NCI-H748 (cell line): Measurements from ENCODE around the gene COG6.
A peak's percentile ranks its signal among the peaks of the same experiment; 100 is the strongest.

Experiments used
- DNase-seq: peaks from one replicate; lab custom pipeline; 2025; ENCODE audit not compliant: unreplicated experiment; lab: John Stamatoyannopoulos, UW

Gene COG6

DNA sequence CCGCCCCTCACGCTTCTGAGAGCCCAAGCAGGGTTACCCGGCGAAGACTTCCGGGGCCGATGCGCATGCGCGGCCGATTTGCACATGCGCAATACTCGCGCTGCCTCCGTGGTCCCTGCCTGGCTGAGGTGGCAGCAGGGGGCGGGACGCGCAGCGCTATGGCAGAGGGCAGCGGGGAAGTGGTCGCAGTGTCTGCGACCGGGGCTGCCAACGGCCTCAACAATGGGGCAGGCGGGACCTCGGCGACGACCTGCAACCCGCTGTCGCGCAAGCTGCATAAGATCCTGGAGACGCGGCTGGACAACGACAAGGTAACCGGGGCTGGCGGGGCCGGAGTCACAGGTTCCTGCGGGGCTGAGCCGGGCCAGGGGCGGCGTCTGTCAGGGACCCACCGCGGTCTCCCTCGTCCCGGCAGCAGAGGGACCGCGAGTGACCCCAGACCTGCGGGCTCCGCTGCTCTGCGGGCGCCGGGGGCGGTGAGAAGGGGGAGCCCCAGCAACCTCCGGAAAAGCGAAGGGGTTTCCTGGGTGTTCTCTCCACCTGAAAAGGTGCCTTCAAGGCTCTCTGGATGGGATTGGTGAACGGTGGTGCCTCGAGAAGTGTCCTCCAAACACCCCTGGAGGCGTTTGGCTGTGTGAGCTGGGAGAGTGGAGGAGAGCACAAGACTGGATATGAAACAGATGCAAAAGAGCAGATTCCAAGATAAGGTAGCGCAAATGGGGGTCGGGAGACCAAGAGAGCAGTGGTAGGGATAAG is at the start of gene COG6:
TSS of gene COG6 (plus strand) at position 94 of the 756 bp plus-strand sequence. CDS start at position 159, 65 bp downstream.
- DNase-seq = peak; percentile 92

DNA sequence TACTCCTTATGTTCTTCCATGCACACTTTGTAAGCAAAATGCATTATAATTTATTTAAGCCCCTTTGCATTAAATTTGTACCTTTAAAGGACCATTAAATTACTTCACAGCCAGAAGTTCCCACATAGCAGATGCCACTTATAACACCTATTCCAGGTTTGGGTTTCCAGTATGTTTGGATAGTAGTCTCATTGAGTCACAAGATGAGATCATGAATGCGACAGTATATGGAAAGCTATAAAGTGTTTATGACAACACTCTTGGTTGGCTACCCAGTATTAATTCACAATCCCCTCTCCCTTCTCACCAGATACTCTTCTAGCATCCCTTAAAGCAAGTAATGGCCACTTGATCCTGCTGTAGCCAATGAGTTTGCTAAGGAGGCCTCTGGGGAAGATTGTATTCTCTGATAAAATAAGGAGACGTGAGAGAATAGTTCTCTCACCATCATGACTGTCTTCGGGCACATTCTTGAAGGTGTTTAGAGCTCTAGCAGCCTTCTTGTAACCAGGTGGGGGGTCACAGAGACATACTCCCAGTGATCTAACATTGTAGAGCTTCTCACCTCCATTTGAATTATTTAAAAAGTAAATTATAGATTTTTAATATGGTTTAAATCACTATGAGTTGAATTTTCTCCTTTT is 49.7 kb upstream of the COG6 start:
- no peak for DNase-seq

DNA sequence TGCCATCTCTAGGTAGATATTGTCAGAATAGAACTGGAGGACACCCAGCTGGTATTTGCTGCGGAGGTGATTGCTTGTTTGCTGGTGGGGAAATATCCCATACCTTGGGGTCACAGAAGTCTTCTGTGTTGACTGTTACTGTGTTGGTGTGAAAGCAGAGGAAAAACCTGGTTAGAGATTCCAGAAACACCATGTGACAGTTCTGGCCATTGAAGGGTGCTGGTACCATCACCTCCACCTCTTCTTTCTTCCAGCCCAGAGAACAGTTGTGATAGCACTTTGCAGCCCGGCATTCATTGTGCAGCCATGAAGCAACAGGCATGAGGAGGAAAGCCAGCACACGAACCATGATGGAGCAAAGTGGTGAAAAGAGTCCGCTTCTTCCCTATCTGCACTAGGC is 47.6 kb upstream of the COG6 start:
- no peak for DNase-seq

DNA sequence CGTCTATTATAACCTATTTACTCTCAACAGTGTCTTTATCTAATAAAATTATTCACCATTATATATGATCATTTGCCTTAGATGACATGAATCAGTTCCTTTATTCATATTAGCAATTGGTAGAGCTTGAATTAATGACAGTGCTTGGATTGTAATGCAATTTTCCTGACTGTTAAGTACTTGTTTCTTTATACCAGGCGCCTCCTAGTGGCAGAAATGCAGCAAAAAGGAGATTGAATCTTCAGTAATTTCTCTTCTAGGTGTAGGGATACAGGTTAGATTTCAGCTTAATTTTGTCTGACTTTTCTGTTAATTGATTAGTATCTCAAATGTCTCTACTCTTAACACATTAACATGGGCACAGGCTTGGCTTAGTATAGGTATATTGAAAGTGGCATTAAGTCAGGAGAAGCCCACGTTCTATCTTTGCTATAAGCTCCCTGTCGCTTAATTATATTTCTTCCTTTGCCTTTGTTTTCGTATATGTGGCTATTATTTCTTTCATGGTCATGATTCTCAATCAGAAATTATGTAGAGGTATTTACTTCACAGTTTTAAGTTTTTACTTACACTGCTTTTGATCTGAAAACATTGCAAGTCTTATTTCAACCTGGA is 43.3 kb upstream of the COG6 start:
- DNase-seq = peak; percentile 83

DNA sequence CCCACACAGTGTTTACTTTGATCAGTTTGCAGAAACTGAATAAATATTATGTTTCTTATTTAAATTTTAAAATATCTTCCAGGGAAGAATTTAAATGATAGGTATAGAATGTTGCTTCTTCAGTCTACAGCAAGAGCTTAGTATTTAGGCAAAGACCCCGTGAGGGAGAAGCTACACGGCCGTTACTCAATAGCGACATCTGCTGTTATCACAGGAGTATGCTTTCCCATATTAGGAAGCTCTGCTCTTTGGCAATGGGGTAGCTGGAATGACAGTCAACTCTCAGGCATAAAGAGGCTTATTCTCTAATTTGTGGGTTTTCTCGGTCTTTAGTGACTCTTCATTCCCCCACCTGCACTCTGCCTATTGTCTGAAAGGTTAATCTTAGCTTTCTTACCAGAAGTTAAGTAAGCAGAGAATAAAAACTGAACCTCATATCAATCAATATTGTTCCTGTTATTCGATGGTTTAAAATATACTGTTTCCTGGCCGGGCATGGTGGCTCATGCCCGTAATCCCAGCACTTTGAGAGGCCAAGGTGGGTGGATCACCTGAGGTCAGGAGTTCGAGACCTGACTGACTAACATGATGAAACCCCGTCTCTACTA is 39.3 kb upstream of the COG6 start:
- peak; percentile 76 for DNase-seq

DNA sequence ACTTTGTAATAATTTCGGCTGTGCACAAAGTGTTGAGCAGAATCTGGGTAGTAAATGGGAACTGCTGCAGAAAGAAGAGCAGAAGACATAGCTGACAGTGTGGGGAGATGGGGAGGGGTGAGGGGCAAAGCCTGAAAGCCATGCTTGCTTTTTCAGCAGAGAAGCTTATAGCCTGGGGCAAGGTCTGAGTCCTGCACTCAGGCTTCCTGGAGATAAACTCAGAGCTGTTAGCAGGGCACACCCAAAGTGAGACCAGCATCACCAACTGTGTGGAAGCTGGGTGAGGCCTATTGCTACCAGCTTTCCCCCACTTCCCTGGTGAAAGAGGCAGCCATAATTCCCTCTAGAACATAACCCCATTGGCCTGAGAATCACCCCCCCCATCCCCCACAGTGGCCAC is 36.9 kb upstream of the COG6 start:
- DNase-seq = no peak

DNA sequence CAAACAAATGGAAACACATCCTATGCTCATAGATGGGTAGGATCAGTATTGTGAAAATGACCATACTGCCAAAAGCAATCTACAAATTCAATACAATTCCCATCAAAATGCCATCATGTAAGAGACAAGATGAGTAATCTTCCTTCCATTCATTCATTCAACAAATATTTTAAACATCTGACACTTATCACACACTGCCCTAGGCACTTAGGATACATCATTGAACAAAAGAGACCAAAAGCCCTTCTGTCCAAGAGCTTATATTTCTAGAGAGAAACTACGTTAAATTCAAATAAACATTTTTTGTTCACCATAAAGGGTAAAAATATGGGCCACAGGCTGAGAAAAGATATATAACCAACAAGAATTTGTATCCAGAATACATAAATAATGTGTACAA is 32.0 kb upstream of the COG6 start:
- no peak for DNase-seq

DNA sequence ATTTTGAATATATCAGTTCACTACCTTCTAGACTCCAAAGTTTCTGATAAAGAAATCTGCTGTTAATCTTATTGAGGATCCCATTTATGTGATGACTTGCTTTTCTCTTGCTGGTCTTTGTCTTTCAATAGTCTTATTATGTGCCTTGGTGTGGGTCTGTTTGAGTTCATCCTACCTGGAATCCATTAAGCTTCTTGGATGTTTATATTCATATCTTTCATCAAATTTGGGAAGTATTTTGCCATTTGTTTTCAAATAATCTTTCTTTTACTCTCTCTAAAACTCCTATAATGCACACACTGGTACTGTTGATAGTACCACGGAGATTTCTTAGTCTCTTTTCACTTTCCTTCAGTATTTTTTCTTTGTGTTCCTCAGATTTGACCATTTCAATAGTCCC is 24.2 kb upstream of the COG6 start:
- DNase-seq = no peak

DNA sequence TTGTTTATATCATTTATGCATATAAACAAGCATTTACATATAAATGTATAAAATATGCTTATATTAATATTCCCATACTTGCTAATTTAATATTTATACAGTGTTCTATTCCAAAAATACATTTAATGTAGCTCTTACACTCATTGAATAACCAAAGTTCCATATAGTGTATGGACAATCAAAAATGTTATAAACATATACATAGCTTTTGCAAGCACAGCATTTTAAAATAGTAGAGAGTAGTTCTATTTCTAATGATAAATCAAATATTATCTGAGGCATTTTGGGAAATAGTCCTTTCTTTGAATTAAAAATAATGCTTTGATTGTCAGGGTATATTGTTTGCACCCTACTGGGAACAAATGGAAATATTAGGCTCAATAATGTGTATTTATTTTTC is 22.5 kb upstream of the COG6 start:
- no peak for DNase-seq

DNA sequence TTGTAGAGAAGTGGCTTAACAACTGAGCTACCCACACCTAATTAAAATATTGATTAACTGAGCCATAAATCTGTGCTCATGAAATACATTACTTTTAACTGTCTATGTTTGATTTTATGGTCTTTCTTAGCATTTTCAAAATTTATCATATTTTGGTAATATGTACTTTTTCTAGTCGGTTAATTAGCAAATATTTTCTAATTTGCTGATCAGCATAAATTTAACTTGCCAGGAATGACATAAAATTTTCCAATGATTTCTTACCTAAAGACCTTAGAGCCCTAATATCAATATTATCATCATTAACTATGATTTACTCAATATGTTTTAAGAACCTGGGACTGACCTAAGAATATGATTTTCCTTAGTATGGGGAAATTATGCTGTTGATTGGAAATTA is 19.9 kb upstream of the COG6 start:
- no peak for DNase-seq

DNA sequence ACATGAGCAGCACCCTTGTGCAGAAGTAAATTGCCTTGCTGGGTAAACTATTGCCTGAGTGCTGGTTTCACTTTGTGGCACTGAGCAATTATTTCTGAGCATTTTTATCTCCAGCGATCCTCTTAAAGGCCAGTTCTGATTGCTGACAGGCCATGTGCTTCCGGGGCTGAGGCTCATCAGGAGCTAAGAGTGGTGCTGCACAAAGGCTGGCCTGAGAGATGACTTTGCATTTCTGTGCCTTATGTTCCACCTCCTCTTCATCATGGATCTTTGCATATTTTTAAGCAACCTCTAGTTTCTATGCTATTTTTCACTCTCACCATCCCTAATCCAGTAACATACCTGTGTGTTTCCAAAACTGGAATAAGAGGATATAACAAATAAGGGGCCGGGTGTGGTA is 17.6 kb upstream of the COG6 start:
- DNase-seq = no peak

DNA sequence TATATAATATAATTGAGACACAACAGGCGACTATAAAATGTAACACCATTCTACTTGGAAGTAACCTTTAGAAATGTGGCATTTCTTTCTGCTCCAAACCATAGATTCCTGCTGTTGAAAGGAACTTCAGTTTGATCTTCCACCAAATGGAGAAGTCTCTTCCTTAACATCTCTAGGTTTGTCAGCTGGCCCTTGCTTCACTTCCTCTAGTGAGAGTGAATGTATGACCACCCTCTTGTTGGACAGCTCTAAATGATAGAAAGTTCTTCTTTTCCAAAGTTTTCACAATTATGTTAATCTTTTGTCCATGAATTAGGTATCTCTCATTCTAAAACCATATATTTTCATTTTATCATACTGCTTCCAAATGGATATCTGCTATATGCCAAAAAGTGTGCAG is 13.8 kb upstream of the COG6 start:
- no peak for DNase-seq

DNA sequence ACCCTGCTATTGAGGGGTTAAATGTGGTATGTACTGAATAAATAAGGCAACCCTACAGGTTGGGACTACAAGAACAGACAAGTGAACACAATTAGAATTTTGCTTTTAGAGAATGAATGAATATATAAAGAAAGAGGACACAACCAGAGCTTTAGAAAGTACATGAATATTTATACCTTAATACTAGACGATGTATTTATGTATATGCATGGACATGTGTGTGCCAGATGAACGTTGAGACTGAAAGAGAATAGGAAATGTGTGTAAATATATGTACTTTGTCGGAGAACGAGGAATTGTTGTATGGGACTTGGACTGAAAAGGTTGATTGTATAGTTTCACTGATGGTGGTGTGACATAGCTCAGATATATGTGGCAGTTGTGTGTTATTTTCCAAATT is 9.3 kb upstream of the COG6 start:
- no peak for DNase-seq

DNA sequence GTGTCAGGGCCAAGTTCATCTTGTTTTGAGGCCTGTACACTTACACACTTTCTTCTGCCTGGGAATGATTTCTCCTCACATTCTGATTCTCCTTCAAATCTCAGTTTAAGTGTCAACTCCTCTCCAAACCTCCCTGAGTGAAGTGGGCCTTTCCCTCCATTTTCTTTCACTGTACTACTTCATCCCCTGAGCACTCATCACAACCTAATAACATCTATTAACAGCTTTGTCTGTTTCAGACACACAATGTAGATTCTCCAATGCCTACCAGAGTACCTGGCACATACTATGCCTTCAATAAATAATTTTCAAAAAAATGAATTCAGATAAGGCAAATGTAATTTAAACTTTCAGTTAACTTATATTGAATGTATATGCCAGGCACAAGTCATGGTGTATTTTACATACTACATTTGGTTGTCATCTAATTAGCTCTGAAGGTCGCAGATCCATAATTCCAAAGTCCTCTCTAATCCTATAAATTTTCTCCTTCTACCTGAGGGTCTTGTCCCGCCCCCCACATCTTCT is 357 bp upstream of the COG6 start:
- DNase-seq = no peak

DNA sequence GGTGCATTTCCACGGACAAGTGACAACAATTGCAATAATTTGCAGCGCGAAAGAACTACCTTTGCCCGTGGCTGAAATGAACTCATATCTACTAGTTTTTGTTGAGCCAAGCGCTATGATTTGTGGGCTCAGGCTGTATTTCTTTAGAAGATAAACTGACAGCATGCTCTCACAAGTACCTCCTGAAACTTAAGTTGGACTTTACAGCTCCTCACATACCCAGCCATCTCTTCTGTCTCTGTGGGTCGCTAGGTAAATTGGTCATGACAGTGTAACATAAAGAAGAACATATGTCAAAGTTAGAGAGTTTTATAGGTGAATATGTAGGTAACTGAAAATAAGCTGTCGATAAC is 839 bp downstream of the COG6 start:
- no peak for DNase-seq

DNA sequence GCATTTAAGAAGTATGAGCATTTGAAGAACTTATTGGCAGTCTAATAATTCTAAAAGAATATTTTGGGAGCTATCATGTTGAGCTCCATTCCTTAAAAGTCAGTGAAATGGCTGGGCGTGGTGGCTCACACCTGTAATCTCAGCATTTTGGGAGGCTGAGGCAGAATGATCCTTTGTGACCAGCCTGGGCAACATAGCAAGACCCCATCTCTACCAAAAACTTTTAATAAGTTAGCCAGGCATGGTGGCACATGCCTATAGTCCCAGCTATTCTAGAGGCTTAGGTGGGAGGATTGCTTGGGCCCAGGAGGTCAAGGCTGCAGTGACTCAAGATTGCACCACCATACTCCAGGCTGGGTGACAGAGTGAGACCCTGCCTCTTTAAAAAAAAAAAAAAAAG is 8.0 kb downstream of the COG6 start:
- DNase-seq = no peak

DNA sequence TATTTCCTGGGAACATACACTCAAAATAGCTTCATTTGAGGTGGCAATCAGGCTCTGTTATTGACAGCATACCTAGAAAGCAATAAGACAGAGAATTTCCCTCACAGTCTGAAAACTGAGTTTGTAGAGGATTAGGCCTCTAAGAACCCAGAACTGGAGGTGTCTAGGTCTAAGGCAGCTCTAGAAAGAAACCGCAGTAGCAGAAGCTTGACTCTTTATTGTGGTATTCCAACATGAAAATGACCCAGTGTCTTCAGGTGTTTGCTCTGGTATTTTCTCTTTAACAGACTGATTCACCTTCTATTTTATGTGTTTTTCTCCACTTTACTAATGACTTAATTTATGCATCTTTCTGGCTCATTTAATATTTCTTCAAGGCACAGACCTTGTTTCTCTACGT is 8.5 kb downstream of the COG6 start:
- DNase-seq = no peak

DNA sequence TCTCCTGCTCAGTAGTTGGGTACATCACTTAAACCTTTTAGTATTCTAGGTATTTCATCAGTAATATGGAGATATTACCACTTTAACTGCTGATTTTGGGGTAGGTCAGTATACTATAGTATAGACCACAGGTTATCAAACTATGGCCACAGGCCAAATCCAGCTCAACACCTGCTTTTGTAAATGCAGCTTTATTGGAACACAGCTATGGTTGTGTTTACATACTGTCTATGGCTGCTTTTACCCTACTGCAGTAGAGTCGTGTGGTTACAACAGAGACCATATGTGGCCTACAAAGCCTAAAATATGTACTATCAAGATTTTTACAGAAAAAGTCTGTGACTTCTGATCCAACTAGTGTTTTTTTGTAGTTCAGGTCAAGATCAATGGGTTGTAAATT is 10.3 kb downstream of the COG6 start:
- DNase-seq = peak; percentile 12

DNA sequence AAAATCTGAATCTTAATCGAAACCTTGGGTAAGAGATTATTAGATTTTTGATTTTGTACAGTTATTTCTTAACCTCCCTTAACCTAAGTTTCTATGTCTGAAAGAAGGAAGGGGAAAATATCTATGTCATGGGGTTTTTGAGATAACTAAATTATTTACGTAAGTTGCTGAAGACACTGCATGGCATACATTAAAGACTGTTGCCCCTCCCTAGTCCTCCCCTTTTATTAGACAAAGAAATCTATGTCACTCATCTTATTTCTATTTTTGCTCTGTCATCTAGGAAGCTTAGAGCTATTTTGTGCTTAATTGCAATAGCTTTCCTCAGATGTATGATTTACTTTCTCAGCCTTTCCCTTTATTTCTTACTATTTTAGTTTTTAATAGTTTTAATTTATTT is 15.0 kb downstream of the COG6 start:
- DNase-seq = no peak

DNA sequence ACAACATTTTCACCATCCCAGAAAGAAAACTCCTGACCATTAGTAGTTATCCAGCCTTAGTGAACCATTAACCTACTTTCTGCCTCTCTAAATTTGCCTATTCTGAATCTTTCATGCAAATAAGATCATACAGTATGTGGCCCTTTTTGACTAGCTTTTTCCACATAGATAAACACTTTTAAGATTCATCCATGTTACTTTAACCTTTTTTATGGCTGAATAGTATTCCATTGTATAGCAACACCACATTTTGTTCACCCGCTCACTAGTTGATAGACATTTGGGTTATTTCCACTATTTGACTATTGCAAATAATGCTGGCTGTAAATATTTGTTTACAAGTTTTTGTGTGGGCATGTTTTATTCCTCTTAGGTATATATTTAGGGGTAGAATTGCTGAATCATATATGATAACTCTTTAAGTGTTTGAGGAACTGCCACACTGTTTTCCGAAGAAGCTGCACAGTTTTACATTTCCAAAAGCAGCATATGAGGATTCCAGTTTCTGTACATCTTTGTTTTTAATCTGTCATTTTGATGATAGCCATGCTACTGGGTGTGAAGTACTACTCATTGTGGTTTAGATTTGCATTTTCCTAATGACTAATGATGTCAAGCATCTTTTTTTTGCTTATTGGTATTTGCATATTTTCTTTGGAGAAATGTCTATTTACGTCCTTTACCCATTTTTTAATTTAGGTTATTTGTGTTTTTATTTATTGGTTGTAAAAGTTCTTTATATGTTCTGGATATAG is 17.1 kb downstream of the COG6 start:
- no peak for DNase-seq

DNA sequence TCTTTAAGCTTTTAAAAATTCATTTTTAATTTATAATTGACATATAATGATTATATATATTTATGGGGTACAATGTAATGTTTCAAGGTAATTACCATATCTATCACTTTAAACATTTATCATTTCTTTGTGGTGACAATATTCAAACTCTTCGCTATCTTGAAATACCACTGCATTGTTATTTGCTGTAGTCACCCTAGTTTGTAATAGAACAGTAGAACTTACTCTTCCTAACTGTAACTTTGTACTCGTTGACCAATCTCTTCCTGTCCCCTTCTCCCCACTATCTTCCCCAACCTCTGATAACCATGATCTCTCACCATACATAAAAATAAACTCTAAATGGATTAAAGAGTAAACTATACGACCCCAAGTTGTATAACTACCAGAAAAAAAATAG is 20.4 kb downstream of the COG6 start:
- no peak for DNase-seq
